Forelimb muscle (tissue), 1 donor: ENCODE data around the gene FCN1. TPM values are rescaled to one million over a fixed set of nuclear protein-coding genes. Genes with fewer than 3 reads are reported as not detected.
"Not testable (repeated sequence)": the region's sequence is repeated elsewhere in the genome, so short reads cannot be mapped to it uniquely, and the experiment has no call there.

Experiments used
- DNase-seq: peaks from one replicate; pipeline ENCODE4 v3.0.0-alpha.2; 2013; ENCODE audit warnings: low read depth
- polyA plus RNA-seq: library from polyadenylated mRNA; unstranded; fragments of 120-200 nt; gene quantifications from one replicate; pipeline ENCODE4 v1.2.1, GENCODE V29; 2013; ENCODE audit not compliant: insufficient read length

Gene FCN1
- 3.1 TPM for polyA plus RNA-seq

- no peak for DNase-seq
These were observed at the start of gene FCN1 for GRCh38 chr9:134917431-134918373. Gene FCN1, minus strand, starts transcription at chr9:134917912. Its CDS starts 41 bp downstream, at chr9:134917871.

- no peak for DNase-seq
These were observed 49.2 kb upstream of the FCN1 start for GRCh38 chr9:134966697-134967546.

DNA sequence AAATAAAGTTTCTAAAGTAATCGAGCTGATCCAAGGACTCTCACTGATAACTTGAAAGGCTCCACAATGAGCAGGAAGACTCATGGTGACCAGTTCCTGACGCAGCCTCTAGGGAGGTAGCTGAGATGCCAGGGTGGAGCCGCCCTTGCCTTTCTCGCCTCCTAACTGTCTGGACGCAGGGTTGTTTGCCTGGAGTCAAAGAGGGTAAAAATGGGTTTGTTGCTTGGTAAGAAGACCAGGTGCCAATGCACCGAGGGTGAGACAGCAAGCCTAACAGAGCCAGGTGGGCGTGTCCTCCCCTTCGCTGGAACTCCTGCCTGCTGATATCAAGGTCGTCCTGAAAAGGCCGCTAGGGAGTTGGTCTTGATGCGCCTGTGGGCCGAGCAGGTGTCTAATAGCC lies 48.6 kb upstream of the FCN1 start:
- no peak for DNase-seq

GRCh38 chr9:134965851-134966250 lies 48.1 kb upstream of the FCN1 start:
- DNase-seq: no peak

- no peak for DNase-seq
These were observed 47.7 kb upstream of the FCN1 start for GRCh38 chr9:134965411-134965810.

DNA sequence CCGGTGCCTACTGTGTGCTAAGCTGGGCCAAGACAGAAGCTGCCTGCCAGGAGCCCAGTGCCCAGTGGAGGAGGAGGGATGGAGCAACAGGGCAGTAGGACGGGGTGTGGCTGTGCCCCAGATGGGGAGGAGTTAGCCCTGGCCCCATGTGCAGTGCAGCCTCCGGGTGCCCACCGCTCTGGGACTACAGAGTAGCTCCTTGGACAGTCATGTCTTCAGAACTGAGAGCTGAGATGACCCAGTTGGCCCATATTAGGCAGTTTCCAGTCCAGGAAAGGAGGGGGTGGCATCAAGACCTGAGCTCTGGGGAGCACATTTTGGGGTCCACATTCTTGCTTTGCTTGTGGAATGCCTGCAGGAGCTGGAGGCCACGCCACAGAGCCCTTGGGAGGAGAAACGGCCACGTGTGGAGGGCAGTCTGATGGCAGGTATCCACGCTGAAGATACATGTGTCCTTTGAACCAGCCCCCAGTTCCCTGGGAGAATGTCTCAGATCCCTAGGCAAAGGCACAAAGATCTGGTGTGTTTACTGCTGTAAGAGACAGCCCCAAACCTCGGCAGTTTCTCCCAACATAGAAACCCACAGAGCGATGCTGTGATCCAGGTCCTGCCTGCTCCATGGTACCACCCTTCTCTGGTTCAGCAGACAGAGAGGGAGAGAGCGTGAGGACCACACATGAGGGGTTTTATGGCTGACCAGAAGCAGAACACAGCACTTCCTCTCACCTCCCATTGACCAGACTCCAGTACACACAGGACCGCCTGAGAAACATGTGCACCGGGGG lies 46.8 kb upstream of the FCN1 start:
- no peak for DNase-seq

DNA sequence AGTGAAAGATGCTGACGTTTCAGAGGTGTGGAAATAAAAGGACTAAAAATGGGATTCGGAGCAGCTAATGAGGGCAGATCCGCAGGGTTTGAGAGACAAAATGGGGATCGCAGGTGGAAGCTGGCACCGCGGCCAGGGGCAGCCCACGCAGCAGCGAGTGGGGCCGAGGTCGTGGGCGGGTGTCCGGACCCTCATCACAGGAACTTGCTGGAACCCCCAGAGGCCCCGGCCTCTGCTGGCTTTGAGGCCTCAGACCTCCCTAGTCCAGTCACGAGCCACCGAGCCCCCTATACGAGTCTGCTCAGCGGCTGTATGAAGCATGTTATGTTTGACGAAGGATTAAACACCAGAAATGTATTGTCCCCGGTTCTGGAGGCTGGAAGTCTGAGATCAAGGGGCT lies 45.8 kb upstream of the FCN1 start:
- no peak for DNase-seq

GRCh38 chr9:134962973-134963364 lies 45.3 kb upstream of the FCN1 start:
- no peak for DNase-seq

DNA sequence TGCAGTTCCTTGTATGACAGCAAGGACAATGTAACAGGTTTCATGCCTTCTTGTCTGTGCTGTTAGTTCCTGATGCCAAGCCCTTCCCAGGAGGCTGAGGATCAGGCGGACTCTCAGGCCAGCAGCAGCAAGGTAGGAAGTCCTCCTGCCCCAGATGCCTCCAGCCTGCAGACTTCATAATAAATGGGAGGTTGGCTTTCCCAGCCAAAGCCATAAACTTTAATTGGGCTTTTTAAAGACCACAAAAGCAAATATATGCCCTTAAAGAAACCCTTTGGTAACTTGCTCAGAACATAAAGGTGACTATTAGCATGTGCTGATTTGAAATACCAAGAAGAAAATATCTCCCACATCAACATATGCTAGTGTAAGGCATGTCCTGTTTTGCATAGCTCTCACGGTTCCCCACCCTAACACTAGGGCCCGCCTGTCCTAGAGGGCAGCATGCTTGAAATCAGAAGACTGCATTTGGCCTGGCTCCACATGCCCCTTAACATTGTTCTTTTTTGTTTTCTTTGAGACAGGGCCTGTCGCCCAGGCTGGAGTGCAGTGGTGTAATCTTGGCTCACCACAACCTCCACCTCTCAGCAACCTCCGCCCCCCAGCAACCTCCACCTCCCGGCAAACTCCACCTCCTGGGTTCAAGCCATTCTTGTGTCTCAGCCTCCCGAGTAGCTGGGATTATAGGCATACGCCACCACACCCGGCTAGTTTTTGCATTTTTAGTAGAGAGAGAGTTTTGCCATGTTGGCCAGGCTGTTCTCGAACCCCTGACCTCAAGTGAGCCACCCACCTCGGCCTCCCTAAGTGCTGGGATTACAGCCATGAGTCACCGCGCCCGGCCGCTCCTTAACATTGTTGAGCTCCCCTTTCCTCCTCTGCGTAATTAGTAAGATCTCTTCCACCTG lies 44.6 kb upstream of the FCN1 start:
- no peak for DNase-seq

DNA sequence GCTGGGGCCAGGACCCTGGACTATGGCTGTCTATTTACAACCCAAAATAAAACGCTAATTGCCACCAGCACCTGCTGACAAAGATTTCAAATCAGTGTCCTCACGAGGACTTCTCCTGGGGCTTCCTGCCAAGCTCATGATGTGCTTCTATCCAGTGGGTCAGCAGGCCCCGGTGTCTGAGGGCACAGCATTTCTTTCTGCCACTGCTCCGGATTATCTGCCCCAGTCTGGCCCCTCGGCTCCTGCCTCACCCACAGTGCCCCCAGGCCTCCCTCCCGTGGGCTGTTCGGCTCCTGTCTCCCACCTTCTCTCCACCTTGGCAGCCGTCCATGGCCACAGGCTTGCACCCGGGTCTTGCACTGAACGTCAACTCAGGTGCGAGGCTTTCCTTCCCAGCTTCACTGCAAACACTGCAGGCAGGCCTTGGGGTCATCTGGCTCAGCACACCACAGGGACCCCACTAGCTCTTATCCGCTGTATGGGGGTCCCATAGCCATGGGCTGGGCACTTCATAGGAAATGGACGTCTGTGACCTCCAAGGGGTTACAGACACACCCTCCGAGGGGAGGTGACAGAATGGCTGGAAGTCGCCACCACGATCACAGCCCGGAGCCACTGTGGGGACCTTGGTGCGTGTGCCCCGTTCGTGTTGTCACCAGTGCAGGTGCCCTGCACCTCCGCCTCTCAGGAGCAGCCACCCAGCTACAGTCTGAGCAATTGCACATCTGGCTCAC lies 43.8 kb upstream of the FCN1 start:
- no peak for DNase-seq

GRCh38 chr9:134960701-134961181 lies 43.0 kb upstream of the FCN1 start:
- DNase-seq: no peak

DNA sequence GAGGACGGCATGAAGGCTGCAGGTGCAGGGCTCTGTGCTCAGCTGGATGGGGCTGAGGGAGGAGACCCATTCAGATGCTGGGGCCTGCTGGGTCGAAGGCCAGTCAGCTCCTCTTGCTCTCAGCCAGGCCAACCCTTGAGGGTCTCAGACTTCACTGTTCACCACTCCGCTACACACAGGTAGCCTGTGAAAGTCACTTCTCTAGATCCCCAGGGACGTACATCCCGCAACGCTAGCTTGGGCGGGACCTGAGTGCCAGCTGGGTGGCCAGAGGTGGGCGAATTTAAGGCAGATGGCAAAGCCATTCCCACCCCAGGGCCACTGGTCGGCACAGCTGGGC lies 42.2 kb upstream of the FCN1 start:
- DNase-seq: no peak

DNA sequence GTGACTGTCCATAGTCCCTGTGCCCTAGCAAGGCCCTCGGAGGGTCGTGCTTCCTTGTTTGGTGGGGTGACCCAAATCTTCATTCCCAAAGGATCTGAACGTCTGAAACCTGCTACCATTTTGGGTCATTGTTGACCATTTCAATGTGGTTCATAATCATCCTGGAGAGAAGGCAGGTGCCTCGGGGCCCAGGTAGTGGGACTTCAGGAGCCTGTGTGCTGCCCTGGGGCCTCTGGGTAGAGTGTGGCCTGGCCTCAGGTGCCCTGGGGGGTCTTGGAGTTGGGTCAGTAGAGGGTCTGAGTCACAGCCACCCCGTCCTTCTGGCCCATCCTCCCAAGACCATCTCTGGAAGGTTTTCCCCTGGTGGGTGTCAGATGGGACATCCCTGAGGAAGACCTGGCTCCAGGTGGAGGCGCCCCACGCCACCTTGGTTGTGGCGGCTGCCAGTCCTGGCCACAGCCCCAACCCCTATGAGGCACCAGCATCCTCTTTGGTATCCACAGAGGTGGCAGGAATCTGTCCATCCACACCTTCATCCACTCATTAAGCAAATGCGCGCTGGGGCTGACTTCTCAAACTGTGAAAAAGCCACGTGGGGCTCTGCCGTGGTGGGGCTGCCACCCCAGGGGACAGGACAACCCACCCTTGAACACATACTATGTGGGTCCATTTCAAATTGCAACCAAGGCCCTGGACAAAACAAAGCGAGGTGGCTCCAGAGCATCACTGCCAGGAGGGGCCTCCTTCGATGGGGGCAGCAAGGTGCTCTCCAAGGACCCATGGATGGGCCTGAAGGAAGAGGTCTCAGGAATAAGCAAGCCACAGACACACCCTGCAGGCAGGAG lies 41.6 kb upstream of the FCN1 start:
- DNase-seq: no peak

DNA sequence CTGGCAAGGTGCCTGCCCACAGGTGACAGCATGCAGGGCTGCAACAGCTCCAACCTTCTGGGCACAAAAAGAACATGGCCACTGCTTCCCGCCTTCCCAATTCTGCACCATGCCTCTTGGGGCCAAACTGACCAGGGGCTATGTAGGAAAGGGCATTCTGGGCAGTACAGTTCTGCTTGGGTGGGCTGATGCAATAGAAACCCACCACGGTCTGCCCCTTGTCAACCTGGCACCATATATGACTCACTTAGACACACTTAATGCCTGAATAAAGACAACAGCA lies 40.2 kb upstream of the FCN1 start:
- DNase-seq: no peak

DNA sequence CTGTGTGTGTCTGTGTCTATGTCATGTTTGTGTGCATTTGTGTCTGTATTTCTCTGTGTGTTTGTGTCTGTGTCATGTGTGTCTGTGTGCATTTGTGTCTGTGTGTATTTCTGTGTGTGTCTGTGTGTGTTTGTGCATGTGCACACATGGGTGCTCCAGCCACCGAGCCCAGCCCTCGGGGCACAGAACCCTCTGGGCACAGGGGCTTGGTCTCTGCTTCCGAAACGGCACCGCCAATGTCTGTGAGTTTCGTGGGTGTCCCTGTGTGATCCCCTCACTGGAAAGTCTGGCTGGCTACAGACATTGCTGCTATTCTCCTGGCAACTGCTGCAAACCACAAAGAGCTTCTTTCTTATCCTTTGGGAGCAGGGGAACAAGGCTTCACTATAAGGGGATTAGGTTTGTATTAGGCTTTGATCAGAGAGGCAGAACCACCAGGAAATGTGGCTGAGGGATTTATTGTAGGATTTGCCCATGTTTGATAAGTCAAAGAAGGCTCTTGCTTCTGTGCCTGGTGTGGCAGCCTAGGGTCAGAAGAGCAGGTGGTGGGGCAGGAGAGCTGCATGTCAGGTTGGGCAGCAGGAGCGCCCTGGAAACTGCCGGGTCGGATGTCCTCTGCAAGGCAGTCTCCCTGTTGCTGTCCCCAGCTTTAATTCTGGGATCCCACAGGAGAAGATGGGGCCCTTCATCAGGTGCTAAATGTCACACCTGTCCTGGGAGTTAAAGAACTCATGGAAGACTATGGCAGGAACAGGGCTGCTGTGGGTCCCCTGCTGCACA lies 39.6 kb upstream of the FCN1 start:
- DNase-seq: no peak

DNA sequence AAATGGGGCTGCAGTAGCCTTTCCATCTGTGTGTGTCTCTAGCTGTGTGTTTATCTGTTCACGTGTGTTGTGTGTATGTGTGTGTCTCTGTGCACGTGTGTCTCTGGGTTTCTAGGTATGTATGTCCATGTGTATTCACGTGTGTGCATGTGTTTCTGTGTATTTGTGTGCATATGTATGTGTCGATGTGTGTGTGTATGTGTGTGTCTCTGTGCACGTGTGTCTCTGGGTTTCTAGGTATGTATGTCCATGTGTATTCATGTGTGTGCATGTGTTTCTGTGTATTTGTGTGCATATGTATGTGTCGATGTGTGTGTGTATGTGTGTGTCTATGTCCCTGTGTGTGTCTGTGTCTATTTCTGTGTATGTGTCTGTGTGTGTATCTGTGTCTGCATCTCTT lies 38.7 kb upstream of the FCN1 start:
- not testable (repeated sequence) for DNase-seq

DNA sequence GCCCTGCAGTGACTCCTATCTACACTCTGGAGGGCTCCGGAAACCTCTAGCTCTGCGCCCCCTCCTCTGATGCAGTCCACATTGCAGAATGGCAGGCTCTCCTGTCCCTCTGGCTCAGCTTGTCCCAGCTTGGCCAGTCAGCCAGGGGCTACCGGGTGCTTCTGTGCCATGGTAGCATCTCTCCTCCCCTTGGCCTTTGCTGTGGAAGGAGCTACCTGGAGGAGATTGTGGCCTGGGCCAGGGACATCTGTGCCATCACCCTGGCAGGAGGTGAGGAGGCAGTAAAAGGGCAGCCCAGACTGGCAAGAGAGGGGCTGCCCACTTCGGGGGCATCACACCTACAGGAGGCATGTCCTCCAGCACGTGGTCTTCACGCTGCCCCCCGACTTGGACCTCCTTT lies 38.1 kb upstream of the FCN1 start:
- DNase-seq: no peak

GRCh38 chr9:134955156-134955555 lies 37.4 kb upstream of the FCN1 start:
- no peak for DNase-seq

DNA sequence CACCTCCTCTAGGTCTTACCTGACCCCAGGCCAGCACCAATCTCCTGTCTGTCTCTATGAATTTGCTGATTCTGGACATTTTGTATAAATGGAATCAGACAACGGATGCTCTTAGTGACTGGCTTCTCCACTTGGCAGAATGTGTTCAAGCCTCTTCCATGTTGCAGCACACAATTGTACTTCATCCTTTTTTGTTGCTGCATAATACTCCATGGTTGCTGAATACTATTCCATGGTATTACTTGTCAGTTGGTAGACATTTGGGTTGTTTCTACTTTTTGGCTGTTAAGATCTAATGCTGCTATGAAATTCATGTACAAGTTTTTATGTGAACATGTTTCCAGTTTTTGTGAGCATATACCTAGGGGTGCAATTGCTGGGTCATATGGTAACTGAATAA lies 34.3 kb upstream of the FCN1 start:
- no peak for DNase-seq
